HCT116 (cell line): ENCODE results near the gene IGSF21.

Source experiments
- ELF1 ChIP-seq: IDR thresholded peaks from 2 replicates; pipeline ENCODE4 v1.6.1; 2012; ENCODE audit warnings: low read depth, borderline replicate concordance
- EZH2 ChIP-seq: fragments of 200-600 bp; sonication (generic); IDR thresholded peaks from 2 replicates; pipeline ENCODE4 v1.6.1; 2017; ENCODE audit warnings: antibody characterized with exemption, mixed run types
- JUND ChIP-seq: IDR thresholded peaks from 2 replicates; pipeline ENCODE4 v1.6.1; 2012
- POLR2A ChIP-seq: IDR thresholded peaks from 2 replicates; pipeline ENCODE4 v1.7.0; 2011; ENCODE audit warnings: borderline replicate concordance; ENCODE audit not compliant: insufficient read depth, insufficient read length; ENCODE audit errors: extremely low read depth
- POLR2AphosphoS5 ChIP-seq: IDR thresholded peaks from 2 replicates; pipeline ENCODE4 v1.6.1; 2011; ENCODE audit warnings: mild to moderate bottlenecking, low read depth, low read length, moderate library complexity
- RAD21 ChIP-seq: IDR thresholded peaks from 2 replicates; pipeline ENCODE4 v1.6.1; 2012; ENCODE audit warnings: low read depth, mild to moderate bottlenecking
- SP1 ChIP-seq: IDR thresholded peaks from 2 replicates; pipeline ENCODE4 v1.6.1; 2012; ENCODE audit warnings: low read depth
- YY1 ChIP-seq: IDR thresholded peaks from 2 replicates; pipeline ENCODE4 v1.6.1; 2011; ENCODE audit warnings: low read length, low read depth, moderate library complexity, mild to moderate bottlenecking; ENCODE audit not compliant: insufficient replicate concordance; ENCODE audit errors: extremely low read depth
- ZFX ChIP-seq: fragments of 450-650 bp; IDR thresholded peaks from 2 replicates; pipeline ENCODE4 v1.6.1; 2017
- TF ChIP-seq, protein P1 (sequence below), 3 experiments: fragments of 200-600 bp in 1 of 3; sonication (generic) in 1 of 3; IDR thresholded peaks in 2 of 3; conservative IDR thresholded peaks in 1 of 3; 2 replicates each; pipeline ENCODE4 v1.5.1; 2012 to 2017; ENCODE audit warnings: low read depth in 2 of 3, low read length in 2 of 3, antibody characterized with exemption in 1 of 3, borderline replicate concordance in 1 of 3, control low read depth in 1 of 3, mild to moderate bottlenecking in 1 of 3, mixed read lengths in 1 of 3, mixed run types in 1 of 3, moderate library complexity in 1 of 3; ENCODE audit not compliant: insufficient read depth in 1 of 3
- TF ChIP-seq, protein P2 (sequence below): IDR thresholded peaks from 2 replicates; pipeline ENCODE4 v1.6.1; 2011; ENCODE audit warnings: mild to moderate bottlenecking, low read length, moderate library complexity; ENCODE audit not compliant: insufficient replicate concordance; ENCODE audit errors: extremely low read depth
- TF ChIP-seq, protein P3 (sequence below): IDR thresholded peaks from 2 replicates; pipeline ENCODE4 v1.6.1; 2012
- TF ChIP-seq, protein P4 (sequence below): IDR thresholded peaks from 2 replicates; pipeline ENCODE4 v1.6.1; 2012; ENCODE audit warnings: low read depth

DNA sequence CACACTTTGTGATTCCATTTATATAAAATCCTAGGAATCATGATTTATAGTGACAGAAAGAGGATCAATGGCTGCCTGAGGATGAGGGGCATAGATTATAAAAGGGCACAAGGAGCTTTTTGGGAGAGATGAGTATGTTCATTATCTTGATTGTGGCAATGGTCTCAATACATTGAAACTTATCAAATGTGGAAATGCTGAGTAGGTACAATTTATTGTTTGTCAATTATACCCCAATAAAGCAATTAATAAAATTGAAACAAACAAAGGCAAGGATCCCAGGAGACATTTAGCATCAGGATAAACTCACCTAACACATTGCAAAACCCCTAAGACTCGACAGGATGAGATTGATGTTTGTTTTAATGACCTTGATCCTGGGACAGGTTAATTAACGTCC, 220.1 kb downstream of the IGSF21 start:
- TF ChIP-seq POLR2A (no peak), RAD21 (no peak), POLR2AphosphoS5 (no peak), JUND (no peak), YY1 (no peak), SP1 (no peak), EZH2 (no peak), ELF1 (no peak), ZFX (no peak)
- TF ChIP-seq, protein P1, sequence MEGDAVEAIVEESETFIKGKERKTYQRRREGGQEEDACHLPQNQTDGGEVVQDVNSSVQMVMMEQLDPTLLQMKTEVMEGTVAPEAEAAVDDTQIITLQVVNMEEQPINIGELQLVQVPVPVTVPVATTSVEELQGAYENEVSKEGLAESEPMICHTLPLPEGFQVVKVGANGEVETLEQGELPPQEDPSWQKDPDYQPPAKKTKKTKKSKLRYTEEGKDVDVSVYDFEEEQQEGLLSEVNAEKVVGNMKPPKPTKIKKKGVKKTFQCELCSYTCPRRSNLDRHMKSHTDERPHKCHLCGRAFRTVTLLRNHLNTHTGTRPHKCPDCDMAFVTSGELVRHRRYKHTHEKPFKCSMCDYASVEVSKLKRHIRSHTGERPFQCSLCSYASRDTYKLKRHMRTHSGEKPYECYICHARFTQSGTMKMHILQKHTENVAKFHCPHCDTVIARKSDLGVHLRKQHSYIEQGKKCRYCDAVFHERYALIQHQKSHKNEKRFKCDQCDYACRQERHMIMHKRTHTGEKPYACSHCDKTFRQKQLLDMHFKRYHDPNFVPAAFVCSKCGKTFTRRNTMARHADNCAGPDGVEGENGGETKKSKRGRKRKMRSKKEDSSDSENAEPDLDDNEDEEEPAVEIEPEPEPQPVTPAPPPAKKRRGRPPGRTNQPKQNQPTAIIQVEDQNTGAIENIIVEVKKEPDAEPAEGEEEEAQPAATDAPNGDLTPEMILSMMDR (IDR thresholded peaks at IDR 0.05 in 2 of 3, conservative IDR thresholded peaks at IDR 0.05 in 1 of 3; ENCODE audit: borderline replicate concordance in 1 of 3, insufficient read depth in 1 of 3, low read depth in 2 of 3, low read length in 2 of 3), result no peak
- TF ChIP-seq, protein P2, sequence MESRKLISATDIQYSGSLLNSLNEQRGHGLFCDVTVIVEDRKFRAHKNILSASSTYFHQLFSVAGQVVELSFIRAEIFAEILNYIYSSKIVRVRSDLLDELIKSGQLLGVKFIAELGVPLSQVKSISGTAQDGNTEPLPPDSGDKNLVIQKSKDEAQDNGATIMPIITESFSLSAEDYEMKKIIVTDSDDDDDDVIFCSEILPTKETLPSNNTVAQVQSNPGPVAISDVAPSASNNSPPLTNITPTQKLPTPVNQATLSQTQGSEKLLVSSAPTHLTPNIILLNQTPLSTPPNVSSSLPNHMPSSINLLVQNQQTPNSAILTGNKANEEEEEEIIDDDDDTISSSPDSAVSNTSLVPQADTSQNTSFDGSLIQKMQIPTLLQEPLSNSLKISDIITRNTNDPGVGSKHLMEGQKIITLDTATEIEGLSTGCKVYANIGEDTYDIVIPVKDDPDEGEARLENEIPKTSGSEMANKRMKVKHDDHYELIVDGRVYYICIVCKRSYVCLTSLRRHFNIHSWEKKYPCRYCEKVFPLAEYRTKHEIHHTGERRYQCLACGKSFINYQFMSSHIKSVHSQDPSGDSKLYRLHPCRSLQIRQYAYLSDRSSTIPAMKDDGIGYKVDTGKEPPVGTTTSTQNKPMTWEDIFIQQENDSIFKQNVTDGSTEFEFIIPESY, result no peak
- TF ChIP-seq, protein P3, sequence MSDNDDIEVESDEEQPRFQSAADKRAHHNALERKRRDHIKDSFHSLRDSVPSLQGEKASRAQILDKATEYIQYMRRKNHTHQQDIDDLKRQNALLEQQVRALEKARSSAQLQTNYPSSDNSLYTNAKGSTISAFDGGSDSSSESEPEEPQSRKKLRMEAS, result no peak
- TF ChIP-seq, protein P4, sequence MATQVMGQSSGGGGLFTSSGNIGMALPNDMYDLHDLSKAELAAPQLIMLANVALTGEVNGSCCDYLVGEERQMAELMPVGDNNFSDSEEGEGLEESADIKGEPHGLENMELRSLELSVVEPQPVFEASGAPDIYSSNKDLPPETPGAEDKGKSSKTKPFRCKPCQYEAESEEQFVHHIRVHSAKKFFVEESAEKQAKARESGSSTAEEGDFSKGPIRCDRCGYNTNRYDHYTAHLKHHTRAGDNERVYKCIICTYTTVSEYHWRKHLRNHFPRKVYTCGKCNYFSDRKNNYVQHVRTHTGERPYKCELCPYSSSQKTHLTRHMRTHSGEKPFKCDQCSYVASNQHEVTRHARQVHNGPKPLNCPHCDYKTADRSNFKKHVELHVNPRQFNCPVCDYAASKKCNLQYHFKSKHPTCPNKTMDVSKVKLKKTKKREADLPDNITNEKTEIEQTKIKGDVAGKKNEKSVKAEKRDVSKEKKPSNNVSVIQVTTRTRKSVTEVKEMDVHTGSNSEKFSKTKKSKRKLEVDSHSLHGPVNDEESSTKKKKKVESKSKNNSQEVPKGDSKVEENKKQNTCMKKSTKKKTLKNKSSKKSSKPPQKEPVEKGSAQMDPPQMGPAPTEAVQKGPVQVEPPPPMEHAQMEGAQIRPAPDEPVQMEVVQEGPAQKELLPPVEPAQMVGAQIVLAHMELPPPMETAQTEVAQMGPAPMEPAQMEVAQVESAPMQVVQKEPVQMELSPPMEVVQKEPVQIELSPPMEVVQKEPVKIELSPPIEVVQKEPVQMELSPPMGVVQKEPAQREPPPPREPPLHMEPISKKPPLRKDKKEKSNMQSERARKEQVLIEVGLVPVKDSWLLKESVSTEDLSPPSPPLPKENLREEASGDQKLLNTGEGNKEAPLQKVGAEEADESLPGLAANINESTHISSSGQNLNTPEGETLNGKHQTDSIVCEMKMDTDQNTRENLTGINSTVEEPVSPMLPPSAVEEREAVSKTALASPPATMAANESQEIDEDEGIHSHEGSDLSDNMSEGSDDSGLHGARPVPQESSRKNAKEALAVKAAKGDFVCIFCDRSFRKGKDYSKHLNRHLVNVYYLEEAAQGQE, result no peak
